HFFc6 (cell line): ENCODE measurements around the gene THAP7. TPM values are rescaled to one million over a fixed set of nuclear protein-coding genes. Genes with fewer than 3 reads are reported as not detected.

ENCODE experiments used
- DNase-seq: peaks from one replicate; pipeline ENCODE4 v3.0.0-alpha.2; 2018
- H3K27ac Mint-ChIP-seq: 2 replicates; pipeline ENCODE4 v1.8.0; 2020; ENCODE audit warnings: mild to moderate bottlenecking, mixed read lengths
- H3K27me3 Mint-ChIP-seq: 2 replicates; pipeline ENCODE4 v1.8.0; 2021; ENCODE audit warnings: mild to moderate bottlenecking, moderate library complexity, mixed read lengths; ENCODE audit not compliant: insufficient read depth
- H3K36me3 Mint-ChIP-seq: 2 replicates; pipeline ENCODE4 v1.8.0; 2021; ENCODE audit warnings: low read depth, mixed read lengths
- H3K4me1 Mint-ChIP-seq: 2 replicates; pipeline ENCODE4 v1.8.0; 2020; ENCODE audit warnings: low read depth, mixed read lengths
- H3K4me3 Mint-ChIP-seq: 2 replicates; pipeline ENCODE4 v1.8.0; 2020; ENCODE audit warnings: mild to moderate bottlenecking, moderate library complexity, mixed read lengths
- H3K9me3 Mint-ChIP-seq: 2 replicates; pipeline ENCODE4 v1.8.0; 2020; ENCODE audit warnings: mild to moderate bottlenecking, mixed read lengths
- CTCF ChIP-seq: fragments of 200-600 bp; sonication (generic); IDR thresholded peaks from 2 replicates; pipeline ENCODE4 v1.5.0; 2021; ENCODE audit warnings: antibody characterized with exemption, mild to moderate bottlenecking
- total RNA-seq, 6 experiments: library from RNA; stranded (reverse); fragmentation: NEBNext Ultra II Directional; extraction: Animal tissue kit (Norgen Biotek cat#: 25700); gene quantifications; 2 replicates in 1 of 6; 3 replicates in 5 of 6; pipeline ENCODE4 v1.2.3, GENCODE V29; 2021

THAP7 gene
- total RNA-seq, 6 experiments from 2014 or later = 17.8 to 23.1 (median 21.1) TPM

- peaks cover 12% of the 10 kb centered on the region for H3K4me1 Mint-ChIP-seq
- no peak overlapping the region for H3K27ac Mint-ChIP-seq
- H3K27me3 Mint-ChIP-seq = peaks cover 8% of the 10 kb centered on the region
- no peak overlapping the region for H3K4me3 Mint-ChIP-seq
- peak; percentile 19 for DNase-seq
- TF ChIP-seq CTCF = no peak
- H3K9me3 Mint-ChIP-seq = no peaks in the 10 kb centered on the region
- no peaks in the 10 kb centered on the region for H3K36me3 Mint-ChIP-seq
These were observed 25.1 kb upstream of the THAP7 start for GRCh38 chr22:21026783-21027692.

- no peak for DNase-seq
- Mint-ChIP-seq H3K27me3 (peaks cover 5% of the 10 kb centered on the region), H3K4me1 (peaks cover 12% of the 10 kb centered on the region), H3K9me3 (no peaks in the 10 kb centered on the region), H3K36me3 (no peaks in the 10 kb centered on the region), H3K4me3 (no peak overlapping the region), H3K27ac (no peak overlapping the region)
- TF ChIP-seq CTCF = no peak
These were observed 24.1 kb upstream of the THAP7 start for GRCh38 chr22:21025763-21026755.

- Mint-ChIP-seq H3K27ac (no peak overlapping the region), H3K9me3 (no peaks in the 10 kb centered on the region), H3K27me3 (peaks cover 3% of the 10 kb centered on the region), H3K4me3 (no peak overlapping the region), H3K36me3 (no peaks in the 10 kb centered on the region), H3K4me1 (peaks cover 12% of the 10 kb centered on the region)
- no peak for TF ChIP-seq CTCF
- DNase-seq = no peak
These were observed 23.3 kb upstream of the THAP7 start for GRCh38 chr22:21025266-21025665.

GRCh38 chr22:21022955-21023614 lies 21.2 kb upstream of the THAP7 start:
- Mint-ChIP-seq H3K9me3 (no peaks in the 10 kb centered on the region), H3K27me3 (peaks cover 7% of the 10 kb centered on the region), H3K27ac (no peak overlapping the region), H3K4me3 (no peak overlapping the region), H3K4me1 (peaks cover 12% of the 10 kb centered on the region), H3K36me3 (no peaks in the 10 kb centered on the region)
- TF ChIP-seq CTCF = peak; percentile 37; the same call in 1 of the 2 replicates
- no peak for DNase-seq

GRCh38 chr22:21022507-21022906 lies 20.6 kb upstream of the THAP7 start:
- Mint-ChIP-seq H3K27me3 (peaks cover 7% of the 10 kb centered on the region), H3K36me3 (no peaks in the 10 kb centered on the region), H3K27ac (no peak overlapping the region), H3K4me3 (no peak overlapping the region), H3K4me1 (peaks cover 9% of the 10 kb centered on the region), H3K9me3 (no peaks in the 10 kb centered on the region)
- no peak for TF ChIP-seq CTCF
- no peak for DNase-seq
